HG02571 (cell line): ENCODE results near the gene VEGFD.

Experiments
- ATAC-seq: cut with Tn5 transposase; IDR thresholded peaks from one replicate; pipeline ENCODE4 v1.9.1; 2021; ENCODE audit warnings: mild to moderate bottlenecking, moderate library complexity; ENCODE audit not compliant: unreplicated experiment

Gene VEGFD

GRCh38 chrX:15366506-15367352, 17.5 kb downstream of the VEGFD start:
- ATAC-seq: no peak

GRCh38 chrX:15359701-15360100, 24.5 kb downstream of the VEGFD start:
- ATAC-seq: no peak

GRCh38 chrX:15358533-15358932, 25.7 kb downstream of the VEGFD start:
- ATAC-seq: no peak

GRCh38 chrX:15356444-15356843, 27.8 kb downstream of the VEGFD start:
- ATAC-seq: no peak

- no peak for ATAC-seq
Observed at GRCh38 chrX:15350329-15350996, 33.8 kb downstream of the VEGFD start.

- ATAC-seq: no peak
Observed at GRCh38 chrX:15349046-15349445, 35.2 kb downstream of the VEGFD start.

- no peak for ATAC-seq
Observed at GRCh38 chrX:15345976-15346375, 38.2 kb downstream of the VEGFD start.

- ATAC-seq: no peak
Observed at GRCh38 chrX:15344106-15344505, 40.1 kb downstream of the VEGFD start.

GRCh38 chrX:15343075-15343476, 41.1 kb downstream of the VEGFD start:
- ATAC-seq: no peak

GRCh38 chrX:15340867-15341266, 43.3 kb downstream of the VEGFD start:
- ATAC-seq: no peak

- no peak for ATAC-seq
Observed at GRCh38 chrX:15336023-15336413, 48.2 kb downstream of the VEGFD start.

GRCh38 chrX:15335135-15336022, 48.8 kb downstream of the VEGFD start, which contains the start of gene PIGA:
Gene PIGA, minus strand, starts transcription at chrX:15335523. Its CDS starts 3,593 bp downstream, at chrX:15331930.
- peak; percentile 97 for ATAC-seq

- no peak for ATAC-seq
Observed at GRCh38 chrX:15334561-15334960, 49.7 kb downstream of the VEGFD start.

GRCh38 chrX:15328821-15329220, 55.4 kb downstream of the VEGFD start:
- ATAC-seq: no peak

- ATAC-seq: no peak
Observed at GRCh38 chrX:15328131-15328530, 56.1 kb downstream of the VEGFD start.

- no peak for ATAC-seq
Observed at GRCh38 chrX:15322472-15322871, 61.7 kb downstream of the VEGFD start.

GRCh38 chrX:15322072-15322471, 62.1 kb downstream of the VEGFD start:
- ATAC-seq: no peak

GRCh38 chrX:15321447-15321846, 62.8 kb downstream of the VEGFD start:
- ATAC-seq: no peak

- ATAC-seq: no peak
Observed at GRCh38 chrX:15320297-15320696, 63.9 kb downstream of the VEGFD start.

- no peak for ATAC-seq
Observed at GRCh38 chrX:15319075-15319474, 65.1 kb downstream of the VEGFD start.

- ATAC-seq: no peak
Observed at GRCh38 chrX:15315509-15315908, 68.7 kb downstream of the VEGFD start, which contains the start of gene ASB11. Gene ASB11, minus strand, starts transcription at chrX:15315640. Its CDS starts 35 bp downstream, at chrX:15315605.
